Measurements from ENCODE around the gene LRRC10B.

The LRRC10B gene

DNA sequence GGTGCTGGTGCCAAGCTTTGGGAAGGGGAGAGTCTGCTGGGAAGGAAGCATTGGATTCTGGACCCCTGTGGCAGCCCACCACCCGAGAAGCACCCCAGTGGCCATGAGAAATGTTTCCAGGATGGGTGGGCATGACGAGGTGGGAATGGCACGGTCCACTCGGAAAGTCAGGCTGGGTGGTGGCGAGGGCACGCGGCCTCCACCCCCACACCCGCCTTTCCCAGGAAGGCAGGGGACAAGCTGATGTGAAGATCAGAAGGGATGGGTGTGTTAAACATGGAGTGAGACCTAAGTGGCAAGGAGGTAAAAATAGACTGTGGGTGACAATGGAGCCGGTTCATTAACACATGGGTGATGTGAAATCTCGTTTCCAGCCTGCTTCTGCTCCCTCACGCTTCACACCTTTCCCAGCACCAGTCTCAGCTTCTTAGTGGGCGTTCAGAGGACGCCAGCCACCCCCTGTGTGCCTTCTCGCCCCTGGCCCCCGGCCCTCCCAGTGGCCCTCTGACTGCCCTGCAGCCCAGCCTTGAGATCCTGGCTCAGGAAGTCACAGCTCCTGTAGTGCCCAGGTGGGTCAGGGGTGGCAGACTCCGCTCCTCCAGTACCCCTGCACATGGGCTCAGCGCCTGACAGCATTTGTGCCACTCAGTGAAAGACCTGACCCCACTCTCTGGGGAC, 27.6 kb downstream of the LRRC10B start:
- no peak overlapping the region for H3K27ac ChIP-seq
- H3K4me1 ChIP-seq (ENCODE audit: control insufficient read depth in 1 of 2, insufficient read depth in 1 of 2, low read depth in 1 of 2, low read length in 1 of 2): no peaks in the 10 kb centered on the region
- H3K9me3 ChIP-seq: no peaks in the 10 kb centered on the region
- no peaks in the 10 kb centered on the region for H3K36me3 ChIP-seq
- H3K4me3 ChIP-seq (ENCODE audit: low read depth in 1 of 2, low read length in 1 of 2): no peak overlapping the region
- peaks cover 21% of the 10 kb centered on the region for H3K27me3 ChIP-seq
- no peak for TF ChIP-seq CTCF (IDR thresholded peaks at IDR 0.05)

GRCh38 chr11:61536676-61537270, 28.2 kb downstream of the LRRC10B start:
- no peaks in the 10 kb centered on the region for H3K36me3 ChIP-seq
- no peak overlapping the region for H3K4me3 ChIP-seq (ENCODE audit: low read depth in 1 of 2, low read length in 1 of 2)
- H3K27me3 ChIP-seq: peaks cover 28% of the 10 kb centered on the region
- no peaks in the 10 kb centered on the region for H3K9me3 ChIP-seq
- no peak overlapping the region for H3K27ac ChIP-seq
- TF ChIP-seq CTCF (IDR thresholded peaks at IDR 0.05): no peak
- H3K4me1 ChIP-seq (ENCODE audit: control insufficient read depth in 1 of 2, insufficient read depth in 1 of 2, low read depth in 1 of 2, low read length in 1 of 2): no peaks in the 10 kb centered on the region

- no peak overlapping the region for H3K27ac ChIP-seq
- H3K4me3 ChIP-seq (ENCODE audit: low read depth in 1 of 2, low read length in 1 of 2): no peak overlapping the region
- H3K4me1 ChIP-seq (ENCODE audit: control insufficient read depth in 1 of 2, insufficient read depth in 1 of 2, low read depth in 1 of 2, low read length in 1 of 2): no peaks in the 10 kb centered on the region
- peaks cover 33% of the 10 kb centered on the region for H3K27me3 ChIP-seq
- no peaks in the 10 kb centered on the region for H3K36me3 ChIP-seq
- TF ChIP-seq CTCF (IDR thresholded peaks at IDR 0.05): no peak
- H3K9me3 ChIP-seq: no peaks in the 10 kb centered on the region
Measured at GRCh38 chr11:61537326-61537725, 28.8 kb downstream of the LRRC10B start.

- Histone ChIP-seq H3K27ac (no peak overlapping the region), H3K36me3 (no peaks in the 10 kb centered on the region), H3K27me3 (peaks cover 39% of the 10 kb centered on the region), H3K9me3 (no peaks in the 10 kb centered on the region), H3K4me1 (ENCODE audit: control insufficient read depth in 1 of 2, insufficient read depth in 1 of 2, low read depth in 1 of 2, low read length in 1 of 2) (no peaks in the 10 kb centered on the region), H3K4me3 (ENCODE audit: low read depth in 1 of 2, low read length in 1 of 2) (no peak overlapping the region)
- TF ChIP-seq CTCF (IDR thresholded peaks at IDR 0.05): no peak
Measured at GRCh38 chr11:61538636-61538961, 30.1 kb downstream of the LRRC10B start.

DNA sequence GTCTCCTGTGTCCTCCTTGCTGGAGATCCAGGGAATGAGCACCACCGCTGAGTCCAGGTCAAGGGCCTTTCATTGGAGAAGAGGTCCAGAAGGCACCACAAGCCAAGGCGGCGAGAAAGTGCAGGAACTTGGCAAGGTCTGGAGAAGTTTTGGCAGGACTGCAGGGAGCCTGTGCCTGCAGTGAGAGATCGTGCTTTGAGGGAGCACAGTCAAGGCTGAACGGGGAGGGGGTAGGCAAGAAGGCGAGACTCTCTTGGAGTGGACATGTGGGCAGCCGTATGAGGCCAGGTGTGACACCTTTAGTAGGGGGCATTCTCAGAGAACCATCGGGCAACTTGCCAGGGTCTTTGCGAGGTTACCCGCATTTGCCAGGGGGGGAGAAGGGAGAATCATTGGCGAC, 30.5 kb downstream of the LRRC10B start:
- Histone ChIP-seq H3K36me3 (no peaks in the 10 kb centered on the region), H3K4me1 (ENCODE audit: control insufficient read depth in 1 of 2, insufficient read depth in 1 of 2, low read depth in 1 of 2, low read length in 1 of 2) (no peaks in the 10 kb centered on the region), H3K4me3 (ENCODE audit: low read depth in 1 of 2, low read length in 1 of 2) (no peak overlapping the region), H3K27me3 (peaks cover 37% of the 10 kb centered on the region), H3K9me3 (no peaks in the 10 kb centered on the region), H3K27ac (no peak overlapping the region)
- no peak for TF ChIP-seq CTCF (IDR thresholded peaks at IDR 0.05)
